Stimulated activated CD8-positive, alpha-beta memory T cell treated with anti-CD3 and anti-CD28 coated beads, Interleukin-12 subunit alpha, Interleukin-12 subunit beta, amount 100 ng/mL, for 24 hours (primary cell): ENCODE measurements around the gene DELE1.
A peak's percentile ranks its signal among the peaks of the same experiment; 100 is the strongest.

Experiments
- DNase-seq: peaks from one replicate; pipeline ENCODE4 v3.0.0-alpha.2; 2020; ENCODE audit errors: extremely low read depth

Gene DELE1, protein sequence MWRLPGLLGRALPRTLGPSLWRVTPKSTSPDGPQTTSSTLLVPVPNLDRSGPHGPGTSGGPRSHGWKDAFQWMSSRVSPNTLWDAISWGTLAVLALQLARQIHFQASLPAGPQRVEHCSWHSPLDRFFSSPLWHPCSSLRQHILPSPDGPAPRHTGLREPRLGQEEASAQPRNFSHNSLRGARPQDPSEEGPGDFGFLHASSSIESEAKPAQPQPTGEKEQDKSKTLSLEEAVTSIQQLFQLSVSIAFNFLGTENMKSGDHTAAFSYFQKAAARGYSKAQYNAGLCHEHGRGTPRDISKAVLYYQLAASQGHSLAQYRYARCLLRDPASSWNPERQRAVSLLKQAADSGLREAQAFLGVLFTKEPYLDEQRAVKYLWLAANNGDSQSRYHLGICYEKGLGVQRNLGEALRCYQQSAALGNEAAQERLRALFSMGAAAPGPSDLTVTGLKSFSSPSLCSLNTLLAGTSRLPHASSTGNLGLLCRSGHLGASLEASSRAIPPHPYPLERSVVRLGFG

GRCh38 chr5:141923448-141924313 is at the start of gene DELE1:
Gene DELE1, plus strand, starts transcription at chr5:141923871. Its CDS starts 71 bp downstream, at chr5:141923942.
- peak; percentile 93 for DNase-seq

DNA sequence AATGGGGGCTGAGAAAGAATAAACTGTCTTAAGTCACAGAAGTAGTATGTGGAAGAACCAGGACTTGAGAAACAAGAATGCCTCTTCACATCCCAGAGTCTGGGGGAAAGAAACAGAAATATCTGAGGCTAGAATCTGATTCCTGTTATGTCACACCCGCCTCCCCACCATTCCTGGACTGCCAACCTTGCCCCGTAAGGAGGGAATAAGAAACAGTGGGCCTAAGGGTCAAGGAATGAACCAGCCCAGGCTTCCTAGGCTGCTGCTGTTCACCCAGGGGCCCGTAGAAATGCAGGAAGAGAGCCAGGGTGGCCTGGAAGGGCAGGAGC is 49.8 kb upstream of the DELE1 start:
- DNase-seq = no peak

GRCh38 chr5:141874262-141874964 is 49.3 kb upstream of the DELE1 start:
- no peak for DNase-seq

- DNase-seq = no peak
Measured at GRCh38 chr5:141875022-141875740, 48.5 kb upstream of the DELE1 start.

GRCh38 chr5:141875795-141876627 is 47.7 kb upstream of the DELE1 start:
- no peak for DNase-seq

DNA sequence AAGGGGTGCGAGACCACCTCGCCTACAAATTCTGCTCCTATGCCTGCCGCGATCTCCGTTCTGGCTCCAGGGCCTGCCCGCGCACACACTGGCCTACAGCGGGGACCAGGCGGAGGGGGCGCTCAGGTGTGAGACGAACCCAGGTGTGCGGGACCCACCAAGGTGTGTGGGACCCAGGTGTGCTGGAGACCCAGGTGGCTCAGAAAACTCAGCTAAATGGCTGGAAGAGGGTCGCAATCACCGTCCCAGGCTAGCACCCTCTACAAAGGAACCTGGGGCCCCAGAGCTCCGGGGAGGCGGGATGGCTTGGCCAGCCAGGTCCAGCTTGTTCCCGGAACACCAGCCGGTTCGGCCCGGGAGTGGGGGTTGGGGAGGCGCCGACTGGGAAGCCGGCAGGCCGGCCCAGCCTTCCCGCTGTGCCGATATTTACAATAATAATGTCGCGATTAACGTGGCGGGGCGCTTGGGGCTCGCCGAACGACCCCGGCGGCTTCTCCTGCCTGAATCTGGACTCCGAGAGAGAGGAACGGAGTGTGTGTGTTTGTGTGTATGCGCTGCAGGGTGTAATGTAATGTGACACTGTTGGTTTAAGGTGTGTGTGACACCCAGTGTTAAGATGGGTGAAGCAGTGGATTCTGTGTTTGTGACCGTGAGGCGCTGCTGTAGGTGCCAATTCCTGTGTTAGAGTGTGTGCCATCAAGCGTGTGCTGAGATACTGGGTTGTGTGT is 46.9 kb upstream of the DELE1 start:
- DNase-seq = no peak

DNA sequence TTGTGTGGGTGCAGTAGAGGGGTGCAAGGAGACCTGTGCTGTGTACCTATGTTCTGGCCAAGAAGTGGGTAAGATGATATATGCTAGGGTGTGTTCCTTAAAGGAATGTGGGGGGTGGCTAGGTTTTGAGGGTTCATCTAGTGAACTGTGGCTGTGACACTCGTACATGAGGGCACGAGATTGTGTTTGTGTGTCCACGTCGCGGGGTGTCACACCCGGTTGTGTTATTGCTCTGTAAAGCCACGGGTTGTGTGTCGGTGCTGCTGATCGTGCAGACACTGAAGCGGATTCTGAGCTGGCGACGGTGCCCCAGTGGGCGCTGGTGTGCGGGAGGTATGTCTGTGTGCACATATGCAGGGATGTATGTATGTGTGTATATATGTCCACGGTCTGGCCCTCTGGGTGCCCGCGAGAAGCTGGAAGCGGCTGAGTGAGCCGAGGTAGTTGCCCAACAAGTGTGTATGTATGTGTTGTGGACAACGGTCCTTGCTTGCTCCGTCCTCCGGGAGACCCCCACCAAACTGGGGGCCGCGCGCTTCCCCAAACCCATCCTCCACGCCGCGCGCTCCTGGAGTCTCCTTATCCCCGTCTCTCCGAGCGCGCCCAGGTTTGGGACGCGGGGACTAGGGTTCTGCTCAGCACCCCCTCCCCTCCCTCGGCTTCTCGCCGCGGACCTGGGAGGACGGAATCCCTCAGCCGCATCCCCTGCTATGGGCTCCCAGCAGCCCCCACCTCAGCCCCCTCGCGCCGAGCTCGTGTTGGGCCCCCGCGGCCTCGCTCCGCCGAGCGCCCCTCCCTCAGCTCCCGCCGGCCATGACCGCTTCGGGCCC is 46.1 kb upstream of the DELE1 start:
- DNase-seq = no peak

- DNase-seq = no peak
Measured at GRCh38 chr5:141878186-141878710, 45.4 kb upstream of the DELE1 start, which contains the start of gene PCDH1. Gene PCDH1, minus strand, starts transcription at chr5:141878410. Its CDS starts 148 bp downstream, at chr5:141878262.

GRCh38 chr5:141878711-141879425 is 44.8 kb upstream of the DELE1 start:
- DNase-seq = peak; percentile 51

GRCh38 chr5:141879426-141879759 is 44.3 kb upstream of the DELE1 start:
- no peak for DNase-seq

- DNase-seq = no peak
Measured at GRCh38 chr5:141879941-141880738, 43.5 kb upstream of the DELE1 start.

- no peak for DNase-seq
Measured at GRCh38 chr5:141880961-141881801, 42.5 kb upstream of the DELE1 start.

DNA sequence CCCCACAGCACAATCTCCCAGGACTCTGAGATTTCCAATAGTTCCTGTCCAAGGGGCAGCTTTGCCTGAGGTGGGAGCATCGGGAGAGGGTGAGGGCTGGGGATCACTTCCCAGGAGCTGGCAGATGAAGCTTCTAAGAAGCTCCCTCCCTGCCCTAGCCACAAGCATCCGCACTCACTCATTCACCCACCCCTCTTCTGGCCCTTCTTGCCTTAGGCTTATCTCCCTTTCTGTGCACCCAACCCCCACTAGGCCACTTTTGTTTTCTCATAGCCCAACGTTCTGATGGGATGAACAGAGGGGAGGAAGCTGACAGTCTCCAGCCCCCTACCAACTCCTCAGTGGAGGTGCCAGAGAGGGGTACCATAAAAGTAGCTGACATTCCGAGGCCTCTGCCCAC is 41.8 kb upstream of the DELE1 start:
- no peak for DNase-seq

GRCh38 chr5:141882594-141883183 is 41.0 kb upstream of the DELE1 start:
- DNase-seq = no peak

DNA sequence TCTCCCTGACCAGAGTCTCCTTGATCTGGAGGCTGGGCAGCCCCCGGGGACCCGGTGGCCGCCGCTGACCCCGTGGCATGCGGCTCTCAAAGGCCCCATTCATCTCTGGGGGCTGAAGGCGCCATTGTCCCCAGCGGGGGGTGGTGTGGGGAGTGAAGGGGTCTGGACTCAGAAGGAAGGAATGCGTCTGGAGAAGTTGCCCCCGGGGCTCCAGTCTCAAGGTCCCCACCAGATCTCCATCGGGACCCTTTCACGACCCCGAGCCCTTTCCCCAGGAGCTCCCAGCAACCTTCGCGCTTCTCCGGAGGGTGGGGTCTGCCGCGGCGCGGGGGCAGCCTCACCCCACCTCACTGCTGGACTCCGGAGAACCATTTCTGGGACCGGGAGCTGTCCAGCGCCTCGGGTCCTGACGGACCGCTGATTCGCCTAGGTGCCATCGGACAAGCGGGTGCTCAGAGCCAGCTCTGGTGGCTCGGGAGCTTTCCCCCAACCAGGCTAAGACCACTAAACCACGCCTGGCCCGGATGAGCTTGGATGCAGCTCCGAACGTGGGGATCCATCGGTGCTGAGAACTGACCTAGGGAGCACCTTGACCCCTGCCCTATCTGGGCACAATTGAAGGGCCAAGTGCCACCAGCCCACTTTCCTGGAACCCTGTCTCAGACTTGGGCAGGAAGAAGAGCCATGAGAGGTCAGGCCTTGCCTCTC is 40.3 kb upstream of the DELE1 start:
- DNase-seq = no peak
